Breast epithelium (tissue), 3 donors: ENCODE results near the gene CCDC171.

Experiments used
- POLR2AphosphoS5 ChIP-seq, 3 donors: sonication (generic); formaldehyde crosslinking; IDR thresholded peaks; one replicate each; pipeline ENCODE4 v1.6.1; 2017; ENCODE audit warnings: antibody characterized with exemption in 3 of 3
- TF ChIP-seq, protein P1 (sequence below), 3 donors: fragments of 450-650 bp; IDR thresholded peaks; one replicate each; pipeline ENCODE4 v1.5.1; 2016 to 2017; ENCODE audit warnings: antibody characterized with exemption in 3 of 3, mild to moderate bottlenecking in 3 of 3, moderate library complexity in 3 of 3

DNA sequence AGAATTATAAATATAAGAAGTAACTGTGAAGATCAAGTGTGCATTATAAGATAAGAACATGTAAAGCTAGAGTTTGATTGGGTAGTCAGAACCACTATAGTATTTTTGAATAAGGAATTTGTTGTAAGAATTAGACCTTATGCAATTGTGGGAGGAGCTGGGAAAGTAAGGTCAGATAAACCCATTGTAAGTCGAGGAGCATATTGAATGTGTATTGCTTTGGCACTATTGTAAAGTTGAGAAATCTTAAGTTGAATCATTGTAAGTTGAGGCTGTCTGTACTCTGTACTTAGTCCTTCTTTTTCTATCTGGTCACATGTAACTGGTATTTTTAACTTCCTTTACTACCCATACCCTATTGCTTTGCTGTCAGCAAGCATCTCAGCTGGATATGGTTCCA is 158.7 kb downstream of the CCDC171 start:
- TF ChIP-seq, protein P1, sequence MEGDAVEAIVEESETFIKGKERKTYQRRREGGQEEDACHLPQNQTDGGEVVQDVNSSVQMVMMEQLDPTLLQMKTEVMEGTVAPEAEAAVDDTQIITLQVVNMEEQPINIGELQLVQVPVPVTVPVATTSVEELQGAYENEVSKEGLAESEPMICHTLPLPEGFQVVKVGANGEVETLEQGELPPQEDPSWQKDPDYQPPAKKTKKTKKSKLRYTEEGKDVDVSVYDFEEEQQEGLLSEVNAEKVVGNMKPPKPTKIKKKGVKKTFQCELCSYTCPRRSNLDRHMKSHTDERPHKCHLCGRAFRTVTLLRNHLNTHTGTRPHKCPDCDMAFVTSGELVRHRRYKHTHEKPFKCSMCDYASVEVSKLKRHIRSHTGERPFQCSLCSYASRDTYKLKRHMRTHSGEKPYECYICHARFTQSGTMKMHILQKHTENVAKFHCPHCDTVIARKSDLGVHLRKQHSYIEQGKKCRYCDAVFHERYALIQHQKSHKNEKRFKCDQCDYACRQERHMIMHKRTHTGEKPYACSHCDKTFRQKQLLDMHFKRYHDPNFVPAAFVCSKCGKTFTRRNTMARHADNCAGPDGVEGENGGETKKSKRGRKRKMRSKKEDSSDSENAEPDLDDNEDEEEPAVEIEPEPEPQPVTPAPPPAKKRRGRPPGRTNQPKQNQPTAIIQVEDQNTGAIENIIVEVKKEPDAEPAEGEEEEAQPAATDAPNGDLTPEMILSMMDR (IDR thresholded peaks at IDR 0.05) = no peak
- TF ChIP-seq POLR2AphosphoS5 (IDR thresholded peaks at IDR 0.05) = no peak
